Right atrium auricular region (tissue), 2 donors: ENCODE data around the gene ZBTB7A. TPM values are rescaled to one million over a fixed set of nuclear protein-coding genes. Genes with fewer than 3 reads are reported as not detected.
A peak's percentile ranks its signal among the peaks of the same experiment; 100 is the strongest.

Experiments
- DNase-seq: peaks from one replicate; pipeline ENCODE4 v3.0.0-alpha.2; 2019; ENCODE audit warnings: low spot score
- H3K27ac ChIP-seq, 2 donors: fragments of 200-600 bp; sonication (generic); 1 replicate in 1 of 2; 2 replicates in 1 of 2; pipeline ENCODE4 v1.5.1; 2016 to 2019
- H3K27me3 ChIP-seq, 2 donors: fragments of 200-600 bp; sonication (generic); one replicate each; pipeline versions ENCODE4 v1.5.1 to v1.6.0; 2017 to 2019
- H3K36me3 ChIP-seq: fragments of 200-600 bp; sonication (generic); one replicate; pipeline ENCODE4 v1.5.1; 2016
- H3K4me1 ChIP-seq, 2 donors: fragments of 200-600 bp; sonication (generic); one replicate each; pipeline versions ENCODE4 v1.5.1 to v1.6.0; 2017 to 2019
- H3K4me3 ChIP-seq, 2 donors: fragments of 200-600 bp; sonication (generic); 1 replicate in 1 of 2; 2 replicates in 1 of 2; pipeline ENCODE4 v1.5.1; 2017 to 2019; ENCODE audit warnings: mild to moderate bottlenecking in 1 of 2, moderate library complexity in 1 of 2
- H3K9me3 ChIP-seq, 2 donors: fragments of 200-600 bp; sonication (generic); one replicate each; pipeline ENCODE4 v1.5.1; 2019
- CTCF ChIP-seq, 2 donors: fragments of 200-600 bp; sonication (generic); IDR thresholded peaks; one replicate each; pipeline ENCODE4 v1.5.1; 2019; ENCODE audit warnings: antibody characterized with exemption in 2 of 2
- total RNA-seq, 2 donors: library from RNA; depleted of rRNA; stranded (reverse); fragments of >200 nt; gene quantifications; one replicate each; pipeline ENCODE4 v1.1.0, GENCODE V29; 2016

The ZBTB7A gene
- total RNA-seq, 2 donors from 2014 or later = 33.8 to 50.0 TPM

DNA sequence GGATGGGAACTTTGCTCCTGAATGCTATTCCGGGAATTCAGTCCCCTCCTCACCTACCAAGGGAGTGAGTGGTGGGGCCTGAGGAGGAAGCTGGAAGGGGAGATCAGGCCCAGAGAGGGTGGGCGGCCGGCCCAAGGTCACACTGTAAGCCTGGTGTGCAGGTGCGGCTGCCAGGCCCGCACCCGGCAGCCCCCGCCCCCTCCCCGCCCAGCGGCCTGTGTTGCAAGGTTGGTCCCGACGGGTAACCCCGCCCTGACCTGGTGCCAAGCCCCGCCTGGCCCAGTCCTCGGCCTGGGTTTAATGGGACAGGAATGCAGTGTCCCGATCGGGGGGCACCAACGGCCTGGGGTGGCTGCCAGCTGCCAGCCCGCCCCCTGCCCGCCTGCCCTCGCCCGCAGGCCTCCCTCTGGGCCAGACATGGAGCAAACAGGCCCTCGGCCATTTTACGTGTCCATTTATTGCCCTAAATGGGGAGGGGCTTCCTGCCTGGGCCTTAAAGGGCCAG is 5.5 kb downstream of the ZBTB7A start:
- peaks cover 10% of the 10 kb centered on the region for H3K36me3 ChIP-seq
- no peaks in the 10 kb centered on the region for H3K27me3 ChIP-seq
- H3K4me1 ChIP-seq = peaks cover 0 to 70% of the 10 kb centered on the region in 2 donors
- H3K4me3 ChIP-seq = peak overlapping the region; percentile 37 to 84
- peak overlapping the region; percentile 97 to 99 for H3K27ac ChIP-seq
- DNase-seq = peak; percentile 90
- no peaks in the 10 kb centered on the region for H3K9me3 ChIP-seq
- TF ChIP-seq CTCF (IDR thresholded peaks at IDR 0.05) = peak in 1 of 2 donors; percentile 12

DNA sequence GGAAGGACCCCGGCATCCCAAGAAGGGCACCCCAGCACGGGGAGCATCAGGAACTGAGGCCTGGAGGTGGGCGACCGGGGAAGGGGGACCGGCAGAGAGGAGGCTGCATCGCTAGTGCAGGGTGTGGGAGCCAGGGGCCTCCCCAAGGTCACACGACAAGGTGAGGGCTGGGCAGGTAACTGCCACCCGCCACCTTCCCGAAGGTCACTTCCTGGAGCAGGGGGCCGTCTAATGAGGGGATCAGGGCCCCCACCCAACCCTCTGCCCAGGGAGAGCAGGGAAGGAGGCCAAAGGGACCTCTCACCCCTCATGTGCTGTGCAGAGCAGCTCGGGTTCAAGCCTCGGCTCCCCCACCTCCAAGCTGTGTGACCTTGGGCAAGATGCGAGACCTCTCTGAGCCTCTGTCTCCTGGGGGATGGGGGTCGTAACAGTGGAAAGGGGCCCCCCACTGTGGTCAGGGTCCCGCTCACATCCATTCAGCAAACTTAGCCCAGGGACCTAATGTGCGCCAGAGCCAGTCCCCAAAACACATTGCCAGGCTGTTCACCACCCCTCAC is 6.0 kb downstream of the ZBTB7A start:
- H3K4me3 ChIP-seq = peak overlapping the region; percentile 37 to 84
- H3K27ac ChIP-seq = peak overlapping the region; percentile 97 to 99
- no peaks in the 10 kb centered on the region for H3K9me3 ChIP-seq
- no peak for TF ChIP-seq CTCF (IDR thresholded peaks at IDR 0.05)
- peaks cover 10% of the 10 kb centered on the region for H3K36me3 ChIP-seq
- H3K4me1 ChIP-seq = peaks cover 0 to 70% of the 10 kb centered on the region in 2 donors
- H3K27me3 ChIP-seq = no peaks in the 10 kb centered on the region
- no peak for DNase-seq

DNA sequence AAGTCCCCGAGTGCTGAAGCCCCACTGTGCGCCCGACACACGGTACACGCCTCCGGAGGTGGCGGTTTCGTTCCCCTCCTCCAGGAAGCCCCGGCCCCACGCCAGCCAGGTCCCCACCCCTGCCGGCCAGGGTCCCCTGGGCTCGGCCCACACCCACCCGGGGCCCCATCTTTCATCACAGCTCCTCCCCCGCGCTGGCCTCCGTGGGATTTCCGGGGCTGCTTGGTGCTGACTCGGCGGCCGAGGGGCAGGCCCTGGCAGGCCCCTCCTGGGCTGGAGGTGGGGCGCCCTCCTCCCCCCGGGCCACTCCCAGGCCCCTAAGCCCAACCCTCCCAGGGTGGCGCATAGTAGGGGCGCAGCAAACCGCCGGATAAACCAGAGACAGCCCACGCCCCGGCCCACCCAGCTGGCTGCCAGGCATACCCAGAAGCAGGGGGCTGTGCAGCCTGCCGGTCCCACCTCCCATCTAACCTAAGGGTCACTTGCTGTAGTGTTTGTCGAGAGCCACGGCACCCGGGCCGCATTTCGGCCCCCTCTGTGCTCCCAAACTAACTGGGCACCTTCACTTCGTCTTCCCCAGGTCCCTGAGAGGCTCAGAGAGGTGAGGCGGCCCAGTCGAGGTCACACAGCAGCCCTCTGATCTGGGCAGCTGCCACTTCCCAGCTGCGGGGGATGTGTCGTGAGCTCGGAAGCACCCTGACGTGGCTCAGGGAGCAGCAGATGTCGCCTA is 6.6 kb downstream of the ZBTB7A start:
- H3K9me3 ChIP-seq = no peaks in the 10 kb centered on the region
- H3K4me1 ChIP-seq = peaks cover 0 to 70% of the 10 kb centered on the region in 2 donors
- H3K4me3 ChIP-seq = peak overlapping the region; percentile 1 to 32
- no peak for DNase-seq
- H3K36me3 ChIP-seq = peaks cover 14% of the 10 kb centered on the region
- no peaks in the 10 kb centered on the region for H3K27me3 ChIP-seq
- peak overlapping the region; percentile 97 to 99 for H3K27ac ChIP-seq
- no peak for TF ChIP-seq CTCF (IDR thresholded peaks at IDR 0.05)

GRCh38 chr19:4059453-4059871 is 7.2 kb downstream of the ZBTB7A start:
- no peaks in the 10 kb centered on the region for H3K27me3 ChIP-seq
- DNase-seq = no peak
- no peaks in the 10 kb centered on the region for H3K9me3 ChIP-seq
- no peak for TF ChIP-seq CTCF (IDR thresholded peaks at IDR 0.05)
- peaks cover 20% of the 10 kb centered on the region for H3K36me3 ChIP-seq
- peak overlapping the region; percentile 97 to 99 for H3K27ac ChIP-seq
- peaks cover 0 to 68% of the 10 kb centered on the region in 2 donors for H3K4me1 ChIP-seq
- peak overlapping the region; percentile 1 to 32 for H3K4me3 ChIP-seq

- no peaks in the 10 kb centered on the region for H3K9me3 ChIP-seq
- no peak for DNase-seq
- H3K27ac ChIP-seq = peak overlapping the region; percentile 97 to 99
- peak overlapping the region; percentile 23 to 32 for H3K4me3 ChIP-seq
- no peaks in the 10 kb centered on the region for H3K27me3 ChIP-seq
- TF ChIP-seq CTCF (IDR thresholded peaks at IDR 0.05) = no peak
- H3K36me3 ChIP-seq = peaks cover 25% of the 10 kb centered on the region
- peaks cover 0 to 64% of the 10 kb centered on the region in 2 donors for H3K4me1 ChIP-seq
Observed at GRCh38 chr19:4058693-4059452, 7.8 kb downstream of the ZBTB7A start.
